GM10266 (cell line): ENCODE results near the gene CFAP43.

ENCODE experiments used
- DNase-seq: peaks from one replicate; pipeline ENCODE4 v3.0.0; 2012; ENCODE audit errors: extremely low spot score
- CTCF ChIP-seq: IDR thresholded peaks from 2 replicates; pipeline ENCODE4 v1.5.1; 2012; ENCODE audit warnings: mild to moderate bottlenecking, low read depth; ENCODE audit not compliant: control insufficient read depth, insufficient read depth; ENCODE audit errors: missing control alignments

The CFAP43 gene

GRCh38 chr10:104120512-104120902 is 111.7 kb downstream of the CFAP43 start:
- TF ChIP-seq CTCF = no peak
- no peak for DNase-seq

GRCh38 chr10:104119996-104120395 is 112.2 kb downstream of the CFAP43 start:
- no peak for TF ChIP-seq CTCF
- no peak for DNase-seq

- DNase-seq = no peak
- TF ChIP-seq CTCF = no peak
Measured at GRCh38 chr10:104117839-104118323, 114.3 kb downstream of the CFAP43 start.

- no peak for TF ChIP-seq CTCF
Measured at GRCh38 chr10:104113376-104113956, 118.7 kb downstream of the CFAP43 start.

GRCh38 chr10:104109908-104110662 is 122.1 kb downstream of the CFAP43 start:
- no peak for DNase-seq
- TF ChIP-seq CTCF = no peak

More at GRCh38 chr10:104113376-104113956, 118.7 kb downstream of the CFAP43 start:
- DNase-seq = no peak

- no peak for DNase-seq
- TF ChIP-seq CTCF = no peak
Measured at GRCh38 chr10:104104926-104105325, 127.2 kb downstream of the CFAP43 start.

- DNase-seq = no peak
- no peak for TF ChIP-seq CTCF
Measured at GRCh38 chr10:104104418-104104817, 127.7 kb downstream of the CFAP43 start.
